GM18907 (cell line): ENCODE results near the gene MTR.
"Not testable (repeated sequence)": the region's sequence is repeated elsewhere in the genome, so short reads cannot be mapped to it uniquely, and the experiment has no call there.

ENCODE experiments used
- ATAC-seq: cut with Tn5 transposase; IDR thresholded peaks from one replicate; pipeline ENCODE4 v1.9.1; 2021; ENCODE audit warnings: mild to moderate bottlenecking, moderate library complexity; ENCODE audit not compliant: unreplicated experiment

The MTR gene

GRCh38 chr1:236830116-236830515 lies 35.0 kb downstream of the MTR start:
- ATAC-seq, result no peak

GRCh38 chr1:236830560-236830959 lies 35.5 kb downstream of the MTR start:
- ATAC-seq, result no peak

- no peak for ATAC-seq
These were observed 38.5 kb downstream of the MTR start for GRCh38 chr1:236833575-236833974.

- ATAC-seq, result no peak
These were observed 39.8 kb downstream of the MTR start for GRCh38 chr1:236834876-236835275.

GRCh38 chr1:236835491-236835890 lies 40.4 kb downstream of the MTR start:
- ATAC-seq, result no peak

GRCh38 chr1:236836157-236836556 lies 41.1 kb downstream of the MTR start:
- no peak for ATAC-seq

- ATAC-seq, result no peak
These were observed 42.0 kb downstream of the MTR start for GRCh38 chr1:236837115-236837514.

GRCh38 chr1:236837897-236838296 lies 42.8 kb downstream of the MTR start:
- ATAC-seq, result no peak

GRCh38 chr1:236841341-236841740 lies 46.2 kb downstream of the MTR start:
- no peak for ATAC-seq

- ATAC-seq, result no peak
These were observed 49.6 kb downstream of the MTR start for GRCh38 chr1:236844499-236845271.

GRCh38 chr1:236845830-236846229 lies 50.7 kb downstream of the MTR start:
- no peak for ATAC-seq

GRCh38 chr1:236848274-236848923 lies 53.3 kb downstream of the MTR start:
- ATAC-seq, result no peak

- ATAC-seq, result no peak
These were observed 55.2 kb downstream of the MTR start for GRCh38 chr1:236850077-236850979.

GRCh38 chr1:236851871-236852270 lies 56.8 kb downstream of the MTR start:
- no peak for ATAC-seq

GRCh38 chr1:236853921-236854604 lies 59.0 kb downstream of the MTR start:
- no peak for ATAC-seq

GRCh38 chr1:236854605-236854983 lies 59.5 kb downstream of the MTR start:
- no peak for ATAC-seq

- ATAC-seq, result not testable (repeated sequence)
These were observed 61.6 kb downstream of the MTR start for GRCh38 chr1:236856649-236857048.

GRCh38 chr1:236858165-236858564 lies 63.1 kb downstream of the MTR start:
- ATAC-seq, result no peak

- ATAC-seq, result no peak
These were observed 65.0 kb downstream of the MTR start for GRCh38 chr1:236860101-236860500.

GRCh38 chr1:236860674-236861073 lies 65.6 kb downstream of the MTR start:
- ATAC-seq, result no peak
